Measurements from ENCODE around the gene PLBD1. TPM values are rescaled to one million over a fixed set of nuclear protein-coding genes. Genes with fewer than 3 reads are reported as not detected.

The PLBD1 gene
- polyA plus RNA-seq, 2 donors: 38.7 to 43.5 TPM

- Histone ChIP-seq H3K4me3 (ENCODE audit: low read depth in 1 of 2, low read length in 2 of 2) (no peak overlapping the region), H3K27me3 (ENCODE audit: control insufficient read depth in 1 of 2, insufficient read depth in 2 of 2, low read length in 2 of 2) (no peaks in the 10 kb centered on the region), H3K27ac (ENCODE audit: low read depth in 2 of 2, low read length in 1 of 2) (no peak overlapping the region), H3K4me1 (ENCODE audit: control insufficient read depth in 2 of 2, insufficient read depth in 2 of 2, low read length in 1 of 2) (no peaks in the 10 kb centered on the region), H3K36me3 (ENCODE audit: control insufficient read depth in 2 of 2, insufficient read depth in 2 of 2, low read length in 1 of 2) (no peaks in the 10 kb centered on the region), H3K9me3 (ENCODE audit: control insufficient read depth in 2 of 2, insufficient read depth in 1 of 2, low read depth in 1 of 2, low read length in 1 of 2) (no peaks in the 10 kb centered on the region)
- WGBS, 2 donors: 79 to 91% methylated on average over 3 of the region's 3 CpGs
Observed at GRCh38 chr12:14571779-14572178, 4.1 kb upstream of the PLBD1 start.

DNA sequence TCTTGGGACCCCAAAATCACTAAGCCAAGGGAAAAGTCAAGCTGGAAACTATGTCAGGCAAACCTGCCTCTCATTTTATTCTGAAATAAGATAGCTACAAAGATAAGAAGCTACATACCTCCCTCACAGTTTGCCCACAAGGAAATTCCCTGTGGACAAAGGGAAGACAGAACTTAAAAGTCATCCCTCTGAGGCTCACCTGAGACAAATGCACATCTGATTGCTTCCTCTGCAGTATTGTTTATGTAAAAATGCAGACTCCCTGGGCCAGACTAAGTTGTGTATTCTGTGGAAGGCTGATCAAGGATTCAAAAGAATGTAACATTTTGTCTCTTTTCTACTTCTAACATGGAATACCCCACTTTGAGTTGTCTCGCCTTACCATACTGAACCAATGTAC lies 2.5 kb upstream of the PLBD1 start:
- Histone ChIP-seq H3K4me3 (ENCODE audit: low read depth in 1 of 2, low read length in 2 of 2) (no peak overlapping the region), H3K4me1 (ENCODE audit: control insufficient read depth in 2 of 2, insufficient read depth in 2 of 2, low read length in 1 of 2) (no peaks in the 10 kb centered on the region), H3K9me3 (ENCODE audit: control insufficient read depth in 2 of 2, insufficient read depth in 1 of 2, low read depth in 1 of 2, low read length in 1 of 2) (no peaks in the 10 kb centered on the region), H3K36me3 (ENCODE audit: control insufficient read depth in 2 of 2, insufficient read depth in 2 of 2, low read length in 1 of 2) (no peaks in the 10 kb centered on the region), H3K27me3 (ENCODE audit: control insufficient read depth in 1 of 2, insufficient read depth in 2 of 2, low read length in 2 of 2) (no peaks in the 10 kb centered on the region), H3K27ac (ENCODE audit: low read depth in 2 of 2, low read length in 1 of 2) (no peak overlapping the region)
- WGBS, 2 donors: 94 to 100% methylated on average over 1 of the region's 1 CpG

- Histone ChIP-seq H3K9me3 (ENCODE audit: control insufficient read depth in 2 of 2, insufficient read depth in 1 of 2, low read depth in 1 of 2, low read length in 1 of 2) (no peaks in the 10 kb centered on the region), H3K4me1 (ENCODE audit: control insufficient read depth in 2 of 2, insufficient read depth in 2 of 2, low read length in 1 of 2) (peaks cover 0 to 2% of the 10 kb centered on the region in 2 donors), H3K27me3 (ENCODE audit: control insufficient read depth in 1 of 2, insufficient read depth in 2 of 2, low read length in 2 of 2) (no peaks in the 10 kb centered on the region), H3K36me3 (ENCODE audit: control insufficient read depth in 2 of 2, insufficient read depth in 2 of 2, low read length in 1 of 2) (no peaks in the 10 kb centered on the region), H3K27ac (ENCODE audit: low read depth in 2 of 2, low read length in 1 of 2) (peak overlapping the region; percentile 44 to 75), H3K4me3 (ENCODE audit: low read depth in 1 of 2, low read length in 2 of 2) (no peak overlapping the region)
- WGBS, 2 donors: 67 to 70% methylated on average over 2 of the region's 2 CpGs
Observed at GRCh38 chr12:14564336-14564959, 3.2 kb downstream of the PLBD1 start.

- Histone ChIP-seq H3K27me3 (ENCODE audit: control insufficient read depth in 1 of 2, insufficient read depth in 2 of 2, low read length in 2 of 2) (no peaks in the 10 kb centered on the region), H3K27ac (ENCODE audit: low read depth in 2 of 2, low read length in 1 of 2) (no peak overlapping the region), H3K36me3 (ENCODE audit: control insufficient read depth in 2 of 2, insufficient read depth in 2 of 2, low read length in 1 of 2) (no peaks in the 10 kb centered on the region), H3K4me1 (ENCODE audit: control insufficient read depth in 2 of 2, insufficient read depth in 2 of 2, low read length in 1 of 2) (peaks cover 0 to 2% of the 10 kb centered on the region in 2 donors), H3K9me3 (ENCODE audit: control insufficient read depth in 2 of 2, insufficient read depth in 1 of 2, low read depth in 1 of 2, low read length in 1 of 2) (no peaks in the 10 kb centered on the region), H3K4me3 (ENCODE audit: low read depth in 1 of 2, low read length in 2 of 2) (no peak overlapping the region)
- 71 to 83% methylated on average over 4 of the region's 4 CpGs for WGBS, 2 donors
Observed at GRCh38 chr12:14563046-14563445, 4.6 kb downstream of the PLBD1 start.

- Histone ChIP-seq H3K9me3 (ENCODE audit: control insufficient read depth in 2 of 2, insufficient read depth in 1 of 2, low read depth in 1 of 2, low read length in 1 of 2) (no peaks in the 10 kb centered on the region), H3K4me1 (ENCODE audit: control insufficient read depth in 2 of 2, insufficient read depth in 2 of 2, low read length in 1 of 2) (peaks cover 0 to 2% of the 10 kb centered on the region in 2 donors), H3K4me3 (ENCODE audit: low read depth in 1 of 2, low read length in 2 of 2) (no peak overlapping the region), H3K27me3 (ENCODE audit: control insufficient read depth in 1 of 2, insufficient read depth in 2 of 2, low read length in 2 of 2) (no peaks in the 10 kb centered on the region), H3K36me3 (ENCODE audit: control insufficient read depth in 2 of 2, insufficient read depth in 2 of 2, low read length in 1 of 2) (no peaks in the 10 kb centered on the region), H3K27ac (ENCODE audit: low read depth in 2 of 2, low read length in 1 of 2) (no peak overlapping the region)
- WGBS, 2 donors: 82 to 92% methylated on average over 6 of the region's 6 CpGs
Observed at GRCh38 chr12:14562279-14562678, 5.4 kb downstream of the PLBD1 start.

DNA sequence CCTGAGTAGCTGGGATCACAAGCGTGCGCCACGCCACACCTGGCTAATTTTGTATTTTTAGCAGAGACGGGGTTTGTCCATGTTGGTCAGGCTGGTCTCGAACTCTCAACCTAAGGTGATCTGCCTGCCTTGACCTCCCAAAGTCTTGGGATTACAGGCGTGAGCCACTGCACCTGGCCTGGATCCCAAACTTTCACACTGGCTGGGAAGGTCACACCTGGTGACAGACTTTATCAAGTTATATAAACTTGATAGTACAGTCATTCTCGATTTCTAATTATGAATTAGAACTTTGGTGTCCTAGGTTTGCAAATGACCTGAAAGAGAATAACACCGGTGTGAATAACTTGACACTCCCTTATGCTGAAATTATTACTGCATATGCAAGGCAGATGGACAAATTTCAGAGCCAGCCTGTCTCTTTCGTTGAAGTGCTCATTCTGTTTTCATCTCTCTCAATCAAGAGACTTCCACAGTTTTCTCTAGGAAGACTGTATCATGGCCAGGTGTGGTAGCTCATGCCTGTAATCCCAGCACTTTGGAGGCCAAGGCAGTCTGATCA lies 5.9 kb downstream of the PLBD1 start:
- no peak overlapping the region for H3K27ac ChIP-seq (ENCODE audit: low read depth in 2 of 2, low read length in 1 of 2)
- no peaks in the 10 kb centered on the region for H3K36me3 ChIP-seq (ENCODE audit: control insufficient read depth in 2 of 2, insufficient read depth in 2 of 2, low read length in 1 of 2)
- H3K4me1 ChIP-seq (ENCODE audit: control insufficient read depth in 2 of 2, insufficient read depth in 2 of 2, low read length in 1 of 2): peaks cover 0 to 2% of the 10 kb centered on the region in 2 donors
- WGBS, 2 donors: 81 to 94% methylated on average over 9 of the region's 9 CpGs
- no peak overlapping the region for H3K4me3 ChIP-seq (ENCODE audit: low read depth in 1 of 2, low read length in 2 of 2)
- H3K27me3 ChIP-seq (ENCODE audit: control insufficient read depth in 1 of 2, insufficient read depth in 2 of 2, low read length in 2 of 2): no peaks in the 10 kb centered on the region
- H3K9me3 ChIP-seq (ENCODE audit: control insufficient read depth in 2 of 2, insufficient read depth in 1 of 2, low read depth in 1 of 2, low read length in 1 of 2): no peaks in the 10 kb centered on the region

DNA sequence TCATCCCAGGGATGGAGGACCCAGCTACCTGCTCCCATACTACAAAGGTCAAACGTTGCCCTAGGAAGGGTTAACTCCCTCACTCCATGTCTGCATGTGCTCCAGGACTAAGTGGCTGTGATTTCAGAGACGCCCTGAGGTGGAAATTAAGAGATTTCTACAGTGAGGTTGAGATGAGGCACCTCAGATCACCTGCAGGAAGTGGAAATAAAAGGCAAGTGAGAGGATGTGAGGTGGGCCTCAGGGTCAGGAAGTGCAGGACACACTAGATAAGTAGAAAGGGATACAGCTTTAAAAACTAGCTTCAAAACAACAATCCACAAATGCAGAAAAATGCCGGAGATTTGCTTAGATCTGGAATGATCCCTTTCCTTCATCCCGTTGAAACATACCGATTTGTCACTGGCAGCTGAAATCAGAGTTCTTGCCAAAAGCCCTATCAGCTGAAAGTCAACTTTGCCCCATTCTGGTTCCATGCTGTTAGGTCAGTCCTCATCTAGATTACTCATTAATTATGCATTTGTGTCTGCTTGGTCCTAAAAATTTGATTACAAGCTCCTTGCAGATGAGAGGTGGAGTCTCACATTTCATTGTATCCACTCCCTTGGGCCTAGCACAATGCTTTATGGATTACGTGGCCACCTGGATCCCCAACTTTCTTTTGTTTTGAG lies 6.6 kb downstream of the PLBD1 start:
- no peak overlapping the region for H3K27ac ChIP-seq (ENCODE audit: low read depth in 2 of 2, low read length in 1 of 2)
- no peak overlapping the region for H3K4me3 ChIP-seq (ENCODE audit: low read depth in 1 of 2, low read length in 2 of 2)
- no peaks in the 10 kb centered on the region for H3K9me3 ChIP-seq (ENCODE audit: control insufficient read depth in 2 of 2, insufficient read depth in 1 of 2, low read depth in 1 of 2, low read length in 1 of 2)
- WGBS, 2 donors: 59 to 79% methylated on average over 6 of the region's 6 CpGs
- no peaks in the 10 kb centered on the region for H3K27me3 ChIP-seq (ENCODE audit: control insufficient read depth in 1 of 2, insufficient read depth in 2 of 2, low read length in 2 of 2)
- peaks cover 0 to 2% of the 10 kb centered on the region in 2 donors for H3K4me1 ChIP-seq (ENCODE audit: control insufficient read depth in 2 of 2, insufficient read depth in 2 of 2, low read length in 1 of 2)
- H3K36me3 ChIP-seq (ENCODE audit: control insufficient read depth in 2 of 2, insufficient read depth in 2 of 2, low read length in 1 of 2): no peaks in the 10 kb centered on the region

- Histone ChIP-seq H3K27me3 (ENCODE audit: control insufficient read depth in 1 of 2, insufficient read depth in 2 of 2, low read length in 2 of 2) (no peaks in the 10 kb centered on the region), H3K4me3 (ENCODE audit: low read depth in 1 of 2, low read length in 2 of 2) (no peak overlapping the region), H3K27ac (ENCODE audit: low read depth in 2 of 2, low read length in 1 of 2) (peak overlapping the region; percentile 55 to 63), H3K9me3 (ENCODE audit: control insufficient read depth in 2 of 2, insufficient read depth in 1 of 2, low read depth in 1 of 2, low read length in 1 of 2) (no peaks in the 10 kb centered on the region), H3K4me1 (ENCODE audit: control insufficient read depth in 2 of 2, insufficient read depth in 2 of 2, low read length in 1 of 2) (no peaks in the 10 kb centered on the region), H3K36me3 (ENCODE audit: control insufficient read depth in 2 of 2, insufficient read depth in 2 of 2, low read length in 1 of 2) (no peaks in the 10 kb centered on the region)
- 52 to 54% methylated on average over 4 of the region's 4 CpGs for WGBS, 2 donors
Observed at GRCh38 chr12:14558473-14558959, 9.2 kb downstream of the PLBD1 start.

DNA sequence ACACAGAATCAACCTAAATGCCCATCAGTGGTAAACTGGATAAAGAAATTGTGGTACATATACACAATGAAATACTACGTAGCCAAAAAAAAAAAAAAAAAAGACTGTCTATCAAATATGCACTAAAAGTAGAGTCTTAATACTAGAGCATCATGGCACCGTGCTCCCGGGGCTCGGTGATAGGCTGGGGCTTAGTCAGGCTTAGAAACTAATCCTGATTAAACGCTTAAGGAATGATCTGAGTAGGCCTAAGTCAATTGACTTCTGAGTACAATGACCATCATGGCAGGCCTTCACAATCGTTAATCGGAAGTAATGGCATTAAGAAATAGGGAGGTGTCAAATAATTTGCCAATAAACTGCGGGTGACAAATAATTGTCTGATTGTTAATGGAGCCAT lies 9.7 kb downstream of the PLBD1 start:
- Histone ChIP-seq H3K4me3 (ENCODE audit: low read depth in 1 of 2, low read length in 2 of 2) (no peak overlapping the region), H3K36me3 (ENCODE audit: control insufficient read depth in 2 of 2, insufficient read depth in 2 of 2, low read length in 1 of 2) (no peaks in the 10 kb centered on the region), H3K9me3 (ENCODE audit: control insufficient read depth in 2 of 2, insufficient read depth in 1 of 2, low read depth in 1 of 2, low read length in 1 of 2) (no peaks in the 10 kb centered on the region), H3K4me1 (ENCODE audit: control insufficient read depth in 2 of 2, insufficient read depth in 2 of 2, low read length in 1 of 2) (no peaks in the 10 kb centered on the region), H3K27ac (ENCODE audit: low read depth in 2 of 2, low read length in 1 of 2) (peak overlapping the region; percentile 55 to 63), H3K27me3 (ENCODE audit: control insufficient read depth in 1 of 2, insufficient read depth in 2 of 2, low read length in 2 of 2) (no peaks in the 10 kb centered on the region)
- WGBS, 2 donors: 70% methylated on average over 8 of the region's 8 CpGs

All from esophagus (tissue), 2 donors.